Brain microvascular endothelial cell (primary cell): ENCODE data around the gene PRSS33.

ENCODE experiments used
- DNase-seq: peaks from one replicate; pipeline ENCODE4 v3.0.0-alpha.2; 2020
- H3K27ac ChIP-seq: fragments of 250-450 bp; sonication (Bioruptor Pico); 2 replicates; pipeline ENCODE4 v1.5.1; 2020; ENCODE audit warnings: mild to moderate bottlenecking, moderate library complexity
- H3K27me3 ChIP-seq: fragments of 250-450 bp; sonication (Bioruptor Pico); replicated peaks from 2 replicates; pipeline ENCODE4 v1.5.1; 2020; ENCODE audit warnings: mild to moderate bottlenecking
- H3K36me3 ChIP-seq: fragments of 250-450 bp; sonication (Bioruptor Pico); replicated peaks from 2 replicates; pipeline ENCODE4 v1.5.1; 2020; ENCODE audit warnings: mild to moderate bottlenecking
- H3K4me3 ChIP-seq: 2 replicates; pipeline ENCODE4 v1.5.1; 2011; ENCODE audit warnings: low read depth, mild to moderate bottlenecking, control low read depth, low read length, moderate library complexity
- in situ Hi-C: cut with HindIII; loops from 2 replicates; pipeline ENCODE4 v1.10.0; 2017; ENCODE audit warnings: low sequenced_read_pairs, low pct_ligation_motif_present
- TF ChIP-seq, protein P1 (sequence below): IDR thresholded peaks from 2 replicates; pipeline ENCODE4 v1.5.1; 2011; ENCODE audit warnings: low read depth, mild to moderate bottlenecking, moderate library complexity, low read length, control low read depth, inconsistent platforms; ENCODE audit errors: missing control alignments

PRSS33 gene, protein sequence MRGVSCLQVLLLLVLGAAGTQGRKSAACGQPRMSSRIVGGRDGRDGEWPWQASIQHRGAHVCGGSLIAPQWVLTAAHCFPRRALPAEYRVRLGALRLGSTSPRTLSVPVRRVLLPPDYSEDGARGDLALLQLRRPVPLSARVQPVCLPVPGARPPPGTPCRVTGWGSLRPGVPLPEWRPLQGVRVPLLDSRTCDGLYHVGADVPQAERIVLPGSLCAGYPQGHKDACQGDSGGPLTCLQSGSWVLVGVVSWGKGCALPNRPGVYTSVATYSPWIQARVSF

DNA sequence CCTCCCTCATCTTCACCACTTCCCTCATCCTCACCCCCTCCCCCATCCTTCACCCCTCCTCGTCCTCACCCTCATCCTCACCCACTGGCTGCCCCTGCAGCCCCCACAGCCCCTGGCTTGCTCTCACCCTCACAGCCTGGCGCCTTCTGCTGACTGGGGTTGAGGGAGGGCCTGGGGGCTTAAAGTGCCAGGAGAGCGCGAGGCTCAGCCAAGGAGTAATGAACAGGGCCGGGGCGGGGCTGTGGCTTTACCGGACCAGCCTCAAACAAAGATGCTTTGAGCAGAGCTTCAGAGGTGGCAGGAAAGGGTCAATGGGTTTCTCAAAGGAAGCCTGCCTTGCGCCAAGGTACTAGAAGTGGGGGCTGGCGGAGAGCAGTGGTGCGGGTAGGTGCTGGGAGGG lies at the start of gene PRSS33:
Gene PRSS33, minus strand, starts transcription at position 155 of the 400 bp plus-strand sequence. CDS start 1,013 bp downstream, outside the sequence.
- no peak within 1 kb of the TSS for H3K27ac ChIP-seq

DNA sequence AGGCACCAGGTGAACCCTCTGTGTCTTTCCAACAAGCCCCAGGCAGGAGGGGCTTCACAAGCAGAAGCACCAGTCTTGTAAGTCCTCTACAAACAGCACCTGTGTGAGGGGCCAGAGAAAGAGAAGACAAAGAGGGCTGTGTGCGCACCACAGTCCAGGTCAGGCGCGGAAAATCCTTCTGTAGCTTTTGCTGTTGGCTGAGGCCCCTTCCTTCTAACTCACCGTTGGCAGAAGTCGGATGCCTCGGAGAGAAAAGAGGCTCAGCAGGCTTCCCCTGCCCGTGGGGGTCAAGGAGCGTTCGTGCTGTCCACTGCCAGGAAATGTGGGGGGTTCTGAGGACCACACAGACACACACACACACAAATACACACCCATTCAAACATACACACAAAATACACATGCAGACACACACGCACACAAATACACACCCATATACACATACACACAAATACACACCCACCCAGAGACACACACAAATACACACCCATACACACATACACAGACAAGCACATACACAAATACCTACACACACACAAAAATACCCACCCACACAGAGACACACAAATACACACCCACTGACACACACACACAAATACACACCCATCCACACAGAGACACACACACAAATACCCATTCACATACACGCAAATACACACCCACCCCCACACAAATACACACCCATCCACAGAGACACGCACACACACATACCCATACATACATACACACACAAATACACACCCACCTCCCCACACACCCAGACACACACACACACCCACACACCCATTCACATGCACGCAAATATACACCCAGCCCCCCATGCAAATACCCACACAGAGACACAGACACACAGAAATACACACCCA lies 49.5 kb upstream of the PRSS33 start:
- TF ChIP-seq, protein P1, sequence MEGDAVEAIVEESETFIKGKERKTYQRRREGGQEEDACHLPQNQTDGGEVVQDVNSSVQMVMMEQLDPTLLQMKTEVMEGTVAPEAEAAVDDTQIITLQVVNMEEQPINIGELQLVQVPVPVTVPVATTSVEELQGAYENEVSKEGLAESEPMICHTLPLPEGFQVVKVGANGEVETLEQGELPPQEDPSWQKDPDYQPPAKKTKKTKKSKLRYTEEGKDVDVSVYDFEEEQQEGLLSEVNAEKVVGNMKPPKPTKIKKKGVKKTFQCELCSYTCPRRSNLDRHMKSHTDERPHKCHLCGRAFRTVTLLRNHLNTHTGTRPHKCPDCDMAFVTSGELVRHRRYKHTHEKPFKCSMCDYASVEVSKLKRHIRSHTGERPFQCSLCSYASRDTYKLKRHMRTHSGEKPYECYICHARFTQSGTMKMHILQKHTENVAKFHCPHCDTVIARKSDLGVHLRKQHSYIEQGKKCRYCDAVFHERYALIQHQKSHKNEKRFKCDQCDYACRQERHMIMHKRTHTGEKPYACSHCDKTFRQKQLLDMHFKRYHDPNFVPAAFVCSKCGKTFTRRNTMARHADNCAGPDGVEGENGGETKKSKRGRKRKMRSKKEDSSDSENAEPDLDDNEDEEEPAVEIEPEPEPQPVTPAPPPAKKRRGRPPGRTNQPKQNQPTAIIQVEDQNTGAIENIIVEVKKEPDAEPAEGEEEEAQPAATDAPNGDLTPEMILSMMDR, result no peak
- Histone ChIP-seq H3K27ac (no peak overlapping the region), H3K36me3 (no peaks in the 10 kb centered on the region), H3K27me3 (no peaks in the 10 kb centered on the region), H3K4me3 (no peak overlapping the region)
- in situ Hi-C loops, result no loop called here
- DNase-seq, result no peak

More for the DNA sequence above, at the start of gene PRSS33:
- DNase-seq, result no peak
- no peak within 1 kb of the TSS for H3K4me3 ChIP-seq
- in situ Hi-C loops, result no loop called here
- TF ChIP-seq, protein P1, result no peak
- peaks cover 47% of the 10 kb centered on the region for H3K27me3 ChIP-seq
- no peaks in the 10 kb centered on the region for H3K36me3 ChIP-seq

DNA sequence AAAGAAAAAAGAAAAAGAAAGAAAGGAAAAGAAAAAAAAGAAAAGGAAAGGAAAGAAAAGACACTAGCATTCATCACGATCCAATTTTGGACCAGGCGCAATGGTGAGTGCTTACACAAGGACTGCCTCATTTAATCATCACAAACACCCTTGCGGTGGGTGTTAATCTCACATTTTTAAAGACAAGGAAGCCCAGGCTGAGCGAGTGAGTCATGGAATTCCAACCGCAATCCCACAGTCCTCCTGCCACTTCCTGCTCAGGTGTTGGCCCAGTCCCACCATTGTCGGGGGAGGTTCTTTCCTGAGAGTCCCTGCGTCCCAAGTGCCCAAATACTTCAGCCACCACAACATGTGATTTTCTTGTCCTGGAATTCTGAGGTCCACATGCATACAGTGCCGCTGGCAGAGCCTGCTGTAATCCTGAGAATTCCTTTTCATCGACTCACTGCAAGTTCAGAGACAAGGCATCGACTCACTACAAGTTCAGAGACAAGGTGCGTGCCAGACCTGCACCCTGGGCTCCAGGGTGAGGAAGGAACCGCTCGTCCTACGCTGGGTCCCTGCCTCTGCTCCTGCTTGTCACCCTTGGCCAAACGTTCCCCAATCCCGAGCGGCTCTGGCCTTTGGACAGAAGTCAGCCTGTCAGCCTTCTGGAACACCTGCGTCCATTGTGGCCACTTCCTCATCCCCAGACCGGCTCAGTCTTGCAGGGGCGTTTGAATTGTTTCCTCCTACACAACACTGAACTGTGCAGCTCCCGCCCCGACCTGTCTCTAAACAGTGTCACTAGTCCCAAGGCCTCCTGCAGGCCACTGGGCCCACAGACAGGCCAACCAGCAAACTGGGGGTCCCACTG lies 48.5 kb upstream of the PRSS33 start:
- H3K4me3 ChIP-seq, result no peak overlapping the region
- H3K36me3 ChIP-seq, result no peaks in the 10 kb centered on the region
- H3K27me3 ChIP-seq, result no peaks in the 10 kb centered on the region
- H3K27ac ChIP-seq, result peak overlapping the region; percentile 26
- DNase-seq, result peak; percentile 90
- in situ Hi-C loops, result no loop called here
- TF ChIP-seq, protein P1, result no peak

DNA sequence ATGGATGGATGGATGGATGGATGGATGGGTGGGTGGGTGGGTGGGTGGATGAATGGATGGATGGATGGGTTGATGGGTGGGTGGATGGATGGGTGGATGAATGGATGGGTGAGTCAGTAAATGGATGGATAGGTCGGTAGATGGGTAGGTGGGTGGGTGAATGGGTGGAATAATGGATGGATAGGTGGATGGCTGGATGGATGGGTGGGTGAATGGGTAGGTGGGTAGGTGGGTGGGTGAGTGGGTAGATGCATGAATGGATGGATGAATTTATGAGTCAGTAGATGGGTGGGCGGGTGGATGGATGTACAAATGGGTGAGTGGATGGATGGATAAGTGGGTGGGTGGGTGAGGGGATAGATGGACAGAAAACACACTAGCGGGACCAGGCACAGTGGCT lies 47.6 kb upstream of the PRSS33 start:
- Histone ChIP-seq H3K4me3 (no peak overlapping the region), H3K27me3 (no peaks in the 10 kb centered on the region), H3K36me3 (no peaks in the 10 kb centered on the region), H3K27ac (no peak overlapping the region)
- TF ChIP-seq, protein P1, result no peak
- in situ Hi-C loops, result no loop called here
- DNase-seq, result no peak

DNA sequence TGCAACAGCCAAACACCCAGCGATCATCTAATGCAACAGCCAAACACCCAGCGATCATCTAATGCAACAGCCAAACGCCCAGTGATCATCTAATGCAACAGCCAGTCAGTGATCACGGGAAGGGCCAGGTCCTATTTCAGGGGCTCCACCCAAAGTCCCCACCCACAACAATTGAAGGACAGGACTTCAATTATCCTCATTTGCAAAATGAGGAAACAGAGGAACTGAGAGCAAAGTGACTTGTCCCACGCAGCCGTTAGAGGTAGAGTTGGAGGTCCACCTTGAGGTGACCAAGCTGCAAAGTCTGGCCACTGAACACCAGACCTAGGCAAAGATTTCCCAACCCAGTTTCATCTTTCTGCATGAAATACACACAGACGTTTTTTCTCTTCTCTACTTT lies 46.4 kb upstream of the PRSS33 start:
- TF ChIP-seq, protein P1, result no peak
- Histone ChIP-seq H3K27ac (no peak overlapping the region), H3K27me3 (no peaks in the 10 kb centered on the region), H3K36me3 (no peaks in the 10 kb centered on the region), H3K4me3 (no peak overlapping the region)
- in situ Hi-C loops, result no loop called here
- no peak for DNase-seq
